ENCODE measurements around the gene THUMPD2.
"Not testable (repeated sequence)": the region's sequence is repeated elsewhere in the genome, so short reads cannot be mapped to it uniquely, and the experiment has no call there.

The THUMPD2 gene

GRCh38 chr2:39778775-39779340 is at the start of gene THUMPD2:
TSS of gene THUMPD2 (minus strand) at chr2:39779258. CDS start at chr2:39779239, 19 bp downstream.
- DNase-seq (ENCODE audit: low read depth): peak; percentile 45

- DNase-seq (ENCODE audit: low read depth): no peak
These were observed 42.8 kb upstream of the THUMPD2 start for GRCh38 chr2:39821871-39822270.

- DNase-seq (ENCODE audit: low read depth): no peak
These were observed 37.8 kb upstream of the THUMPD2 start for GRCh38 chr2:39816845-39817244.

GRCh38 chr2:39816428-39816827 is 37.4 kb upstream of the THUMPD2 start:
- no peak for DNase-seq (ENCODE audit: low read depth)

- DNase-seq (ENCODE audit: low read depth): no peak
These were observed 27.0 kb upstream of the THUMPD2 start for GRCh38 chr2:39805936-39806608.

GRCh38 chr2:39803839-39804238 is 24.8 kb upstream of the THUMPD2 start:
- no peak for DNase-seq (ENCODE audit: low read depth)

- DNase-seq (ENCODE audit: low read depth): no peak
These were observed 21.7 kb upstream of the THUMPD2 start for GRCh38 chr2:39800752-39801151.

GRCh38 chr2:39796134-39796533 is 17.1 kb upstream of the THUMPD2 start:
- no peak for DNase-seq (ENCODE audit: low read depth)

GRCh38 chr2:39790216-39790818 is 11.3 kb upstream of the THUMPD2 start:
- DNase-seq (ENCODE audit: low read depth): not testable (repeated sequence)

GRCh38 chr2:39787950-39788349 is 8.9 kb upstream of the THUMPD2 start:
- DNase-seq (ENCODE audit: low read depth): no peak

GRCh38 chr2:39786761-39787522 is 7.9 kb upstream of the THUMPD2 start:
- DNase-seq (ENCODE audit: low read depth): no peak

GRCh38 chr2:39782591-39782990 is 3.5 kb upstream of the THUMPD2 start:
- no peak for DNase-seq (ENCODE audit: low read depth)

- DNase-seq (ENCODE audit: low read depth): no peak
These were observed 2.6 kb upstream of the THUMPD2 start for GRCh38 chr2:39781697-39782096.

GRCh38 chr2:39780825-39781600 is 2.0 kb upstream of the THUMPD2 start:
- DNase-seq (ENCODE audit: low read depth): no peak

GRCh38 chr2:39779927-39780326 is 869 bp upstream of the THUMPD2 start:
- no peak for DNase-seq (ENCODE audit: low read depth)

GRCh38 chr2:39779341-39779851 is 338 bp upstream of the THUMPD2 start:
- no peak for DNase-seq (ENCODE audit: low read depth)

GRCh38 chr2:39778233-39778632 is 825 bp downstream of the THUMPD2 start:
- DNase-seq (ENCODE audit: low read depth): no peak

GRCh38 chr2:39772812-39773152 is 6.3 kb downstream of the THUMPD2 start:
- no peak for DNase-seq (ENCODE audit: low read depth)

- no peak for DNase-seq (ENCODE audit: low read depth)
These were observed 6.8 kb downstream of the THUMPD2 start for GRCh38 chr2:39772086-39772811.

- no peak for DNase-seq (ENCODE audit: low read depth)
These were observed 16.6 kb downstream of the THUMPD2 start for GRCh38 chr2:39762448-39762847.

GRCh38 chr2:39757156-39757555 is 21.9 kb downstream of the THUMPD2 start:
- no peak for DNase-seq (ENCODE audit: low read depth)

Data from activated T-helper 9 cell treated with anti-CD3 and anti-CD28 coated beads, Interleukin-2, amount 50 U/mL, for 16 hours (primary cell).